NCI-H510A treated with DMSO at 0.1 percent for 48 hours (cell line): ENCODE measurements around the gene PLGRKT.
"Not testable (repeated sequence)": the region's sequence is repeated elsewhere in the genome, so short reads cannot be mapped to it uniquely, and the experiment has no call there.

Source experiments
- DNase-seq: peaks from one replicate; lab custom pipeline; 2025; lab: John Stamatoyannopoulos, UW

Gene PLGRKT

GRCh38 chr9:5375790-5376477, 61.8 kb downstream of the PLGRKT start:
- no peak for DNase-seq

GRCh38 chr9:5375091-5375490, 62.6 kb downstream of the PLGRKT start:
- no peak for DNase-seq

- no peak for DNase-seq
These were observed 73.3 kb downstream of the PLGRKT start for GRCh38 chr9:5364294-5365024.

- DNase-seq: no peak
These were observed 76.3 kb downstream of the PLGRKT start for GRCh38 chr9:5361326-5362010.

GRCh38 chr9:5360341-5360740, 77.4 kb downstream of the PLGRKT start:
- no peak for DNase-seq

GRCh38 chr9:5357431-5358105, 80.2 kb downstream of the PLGRKT start:
- no peak for DNase-seq

- DNase-seq: no peak
These were observed 81.9 kb downstream of the PLGRKT start for GRCh38 chr9:5355817-5356216.

GRCh38 chr9:5355226-5355625, 82.5 kb downstream of the PLGRKT start:
- DNase-seq: no peak

- no peak for DNase-seq
These were observed 83.5 kb downstream of the PLGRKT start for GRCh38 chr9:5354184-5354583.

GRCh38 chr9:5352637-5353248, 85.0 kb downstream of the PLGRKT start:
- DNase-seq: no peak

GRCh38 chr9:5338992-5339981, 98.4 kb downstream of the PLGRKT start, which contains the start of gene RLN1:
Gene RLN1, minus strand, starts transcription at chr9:5339876. Its CDS starts 130 bp downstream, at chr9:5339746.
- DNase-seq: not testable (repeated sequence)

- no peak for DNase-seq
These were observed 101.0 kb downstream of the PLGRKT start for GRCh38 chr9:5336688-5337087.

GRCh38 chr9:5331276-5331675, 106.4 kb downstream of the PLGRKT start:
- DNase-seq: not testable (repeated sequence)

GRCh38 chr9:5326893-5327548, 110.7 kb downstream of the PLGRKT start:
- peak; percentile 59 for DNase-seq

- DNase-seq: no peak
These were observed 111.5 kb downstream of the PLGRKT start for GRCh38 chr9:5326187-5326586.

- DNase-seq: not testable (repeated sequence)
These were observed 116.1 kb downstream of the PLGRKT start for GRCh38 chr9:5321601-5322000.

- DNase-seq: no peak
These were observed 116.7 kb downstream of the PLGRKT start for GRCh38 chr9:5321058-5321457.

GRCh38 chr9:5316406-5316805, 121.3 kb downstream of the PLGRKT start:
- DNase-seq: not testable (repeated sequence)

GRCh38 chr9:5315187-5315923, 122.4 kb downstream of the PLGRKT start:
- no peak for DNase-seq
